HS-27A (cell line): ENCODE results near the gene WASHC2C.
A peak's percentile ranks its signal among the peaks of the same experiment; 100 is the strongest.
"Not testable (repeated sequence)": the region's sequence is repeated elsewhere in the genome, so short reads cannot be mapped to it uniquely, and the experiment has no call there.

Experiments
- DNase-seq: peaks from one replicate; pipeline ENCODE4 v3.0.0-alpha.2; 2012; ENCODE audit warnings: low read depth, missing footprints

The WASHC2C gene, protein sequence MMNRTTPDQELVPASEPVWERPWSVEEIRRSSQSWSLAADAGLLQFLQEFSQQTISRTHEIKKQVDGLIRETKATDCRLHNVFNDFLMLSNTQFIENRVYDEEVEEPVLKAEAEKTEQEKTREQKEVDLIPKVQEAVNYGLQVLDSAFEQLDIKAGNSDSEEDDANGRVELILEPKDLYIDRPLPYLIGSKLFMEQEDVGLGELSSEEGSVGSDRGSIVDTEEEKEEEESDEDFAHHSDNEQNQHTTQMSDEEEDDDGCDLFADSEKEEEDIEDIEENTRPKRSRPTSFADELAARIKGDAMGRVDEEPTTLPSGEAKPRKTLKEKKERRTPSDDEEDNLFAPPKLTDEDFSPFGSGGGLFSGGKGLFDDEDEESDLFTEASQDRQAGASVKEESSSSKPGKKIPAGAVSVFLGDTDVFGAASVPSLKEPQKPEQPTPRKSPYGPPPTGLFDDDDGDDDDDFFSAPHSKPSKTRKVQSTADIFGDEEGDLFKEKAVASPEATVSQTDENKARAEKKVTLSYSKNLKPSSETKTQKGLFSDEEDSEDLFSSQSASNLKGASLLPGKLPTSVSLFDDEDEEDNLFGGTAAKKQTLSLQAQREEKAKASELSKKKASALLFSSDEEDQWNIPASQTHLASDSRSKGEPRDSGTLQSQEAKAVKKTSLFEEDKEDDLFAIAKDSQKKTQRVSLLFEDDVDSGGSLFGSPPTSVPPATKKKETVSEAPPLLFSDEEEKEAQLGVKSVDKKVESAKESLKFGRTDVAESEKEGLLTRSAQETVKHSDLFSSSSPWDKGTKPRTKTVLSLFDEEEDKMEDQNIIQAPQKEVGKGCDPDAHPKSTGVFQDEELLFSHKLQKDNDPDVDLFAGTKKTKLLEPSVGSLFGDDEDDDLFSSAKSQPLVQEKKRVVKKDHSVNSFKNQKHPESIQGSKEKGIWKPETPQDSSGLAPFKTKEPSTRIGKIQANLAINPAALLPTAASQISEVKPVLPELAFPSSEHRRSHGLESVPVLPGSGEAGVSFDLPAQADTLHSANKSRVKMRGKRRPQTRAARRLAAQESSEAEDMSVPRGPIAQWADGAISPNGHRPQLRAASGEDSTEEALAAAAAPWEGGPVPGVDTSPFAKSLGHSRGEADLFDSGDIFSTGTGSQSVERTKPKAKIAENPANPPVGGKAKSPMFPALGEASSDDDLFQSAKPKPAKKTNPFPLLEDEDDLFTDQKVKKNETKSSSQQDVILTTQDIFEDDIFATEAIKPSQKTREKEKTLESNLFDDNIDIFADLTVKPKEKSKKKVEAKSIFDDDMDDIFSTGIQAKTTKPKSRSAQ (N-terminal part only)

DNA sequence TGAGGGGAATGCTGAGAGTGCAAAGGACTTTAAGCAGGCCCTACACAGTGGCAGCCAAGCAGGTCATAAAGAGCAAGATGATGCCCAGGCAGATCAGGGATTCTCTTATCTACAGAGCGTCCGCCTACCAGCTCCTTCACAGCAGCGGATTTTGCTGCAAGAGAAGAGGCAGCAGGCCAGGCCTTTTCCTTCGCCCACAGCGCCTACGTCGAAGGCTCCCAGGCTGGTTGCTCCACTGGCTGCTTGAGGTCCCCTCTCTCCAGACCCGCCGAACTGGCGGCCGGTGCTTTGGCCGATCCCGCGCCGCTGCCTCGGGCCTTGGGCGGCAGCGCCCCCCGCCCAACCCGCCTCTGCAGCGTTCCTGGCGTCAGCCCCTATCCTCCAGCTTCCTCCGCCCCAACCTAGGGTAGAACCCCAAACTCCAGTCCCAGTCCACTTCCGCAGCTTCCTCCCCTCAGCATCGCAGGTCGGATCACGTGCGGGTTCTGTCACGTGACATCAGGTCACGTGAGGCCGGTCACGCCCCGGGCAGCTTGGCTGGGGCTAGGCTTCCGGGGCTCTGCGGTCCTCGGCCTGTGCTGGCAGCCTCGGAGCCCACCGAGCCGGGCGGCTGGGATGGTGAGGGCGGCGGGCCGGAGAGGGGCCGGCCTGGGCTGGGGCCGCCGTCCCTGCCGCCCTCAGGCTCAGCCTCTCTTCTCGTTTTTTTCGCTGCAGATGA lies at the start of gene WASHC2C:
TSS of gene WASHC2C (plus strand) at position 564 of the 718 bp plus-strand sequence. CDS start at position 616, 52 bp downstream.
- DNase-seq: peak; percentile 7

DNA sequence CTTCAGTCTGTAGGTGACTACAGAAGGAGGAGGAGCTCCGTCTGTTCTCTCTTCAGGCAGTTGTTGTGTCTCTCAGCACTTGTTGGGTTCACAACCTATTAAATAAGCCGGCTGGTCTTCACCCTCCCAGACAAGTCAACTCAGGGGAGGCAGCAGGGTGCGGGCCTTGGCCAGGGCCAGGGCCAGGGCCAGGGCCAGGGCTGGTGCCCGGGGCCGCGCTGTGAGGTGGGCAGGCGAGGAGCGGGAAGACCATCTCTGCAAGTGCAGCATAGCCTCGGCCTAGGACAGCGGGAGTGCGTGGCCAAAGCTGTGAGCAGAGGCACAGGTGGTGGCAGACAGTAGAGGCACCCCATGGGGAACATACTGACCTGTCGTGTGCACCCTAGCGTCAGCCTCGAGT lies 48.6 kb upstream of the WASHC2C start:
- not testable (repeated sequence) for DNase-seq

- DNase-seq: not testable (repeated sequence)
Observed at GRCh38 chr10:45710200-45710796, 16.8 kb upstream of the WASHC2C start.

GRCh38 chr10:45711223-45711622 lies 15.8 kb upstream of the WASHC2C start:
- DNase-seq: not testable (repeated sequence)

DNA sequence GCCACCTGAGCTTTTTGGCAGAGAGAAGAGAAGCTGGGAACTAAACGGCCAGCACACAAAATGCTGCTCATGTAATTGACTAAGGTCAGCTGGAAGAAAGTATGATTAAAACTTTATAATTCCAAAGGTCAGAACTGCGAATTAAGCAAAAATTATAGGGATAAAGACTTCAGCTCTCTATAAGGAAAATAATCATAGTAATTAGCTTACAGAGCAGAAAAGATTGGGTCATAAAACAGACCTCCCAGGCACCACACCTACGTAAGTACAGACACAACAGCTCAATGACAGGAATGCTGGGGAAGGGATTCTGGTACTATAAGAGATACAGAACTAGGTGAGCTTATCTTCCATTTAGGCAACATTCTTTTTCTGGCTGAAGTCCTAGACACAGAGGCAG lies 10.0 kb upstream of the WASHC2C start:
- DNase-seq: not testable (repeated sequence)

DNA sequence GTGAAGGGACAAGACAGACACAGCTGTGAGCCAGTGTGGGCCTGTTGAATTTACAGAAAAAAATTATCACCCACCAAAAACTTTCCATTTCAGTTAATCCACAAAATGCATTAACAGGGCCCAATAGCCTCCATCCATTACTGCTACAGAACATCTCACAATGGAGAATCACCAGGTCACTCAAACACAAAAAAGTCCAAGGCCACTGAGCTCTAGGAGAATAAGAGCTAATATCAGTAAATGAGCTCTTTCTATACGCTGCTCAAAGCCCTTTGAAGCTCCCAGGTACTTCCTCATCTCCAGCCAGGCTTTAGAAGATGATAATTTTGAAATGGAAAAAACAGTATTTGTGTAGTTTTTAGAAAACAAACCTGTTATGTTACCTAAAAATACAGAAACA lies 9.4 kb upstream of the WASHC2C start:
- not testable (repeated sequence) for DNase-seq

DNA sequence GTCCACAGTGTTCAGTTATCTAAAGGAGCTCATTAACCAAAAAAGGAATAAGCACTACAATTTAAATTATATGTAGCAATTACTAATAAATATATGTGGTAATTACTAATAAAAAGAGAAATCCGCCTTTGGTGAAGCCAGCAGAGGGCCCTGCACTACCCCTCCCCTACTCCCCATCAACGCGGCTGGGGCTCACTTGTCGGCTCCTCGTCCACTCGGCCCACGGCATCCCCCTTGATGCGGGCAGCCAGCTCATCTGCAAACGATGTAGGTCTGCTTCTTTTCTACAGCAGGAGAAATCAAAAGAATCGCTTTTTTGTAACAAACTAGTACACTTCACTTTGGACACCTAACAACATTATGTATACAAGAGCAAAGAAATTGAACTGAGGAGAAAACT lies 5.6 kb upstream of the WASHC2C start:
- DNase-seq: not testable (repeated sequence)

- DNase-seq: not testable (repeated sequence)
Observed at GRCh38 chr10:45723851-45724250, 3.2 kb upstream of the WASHC2C start.

DNA sequence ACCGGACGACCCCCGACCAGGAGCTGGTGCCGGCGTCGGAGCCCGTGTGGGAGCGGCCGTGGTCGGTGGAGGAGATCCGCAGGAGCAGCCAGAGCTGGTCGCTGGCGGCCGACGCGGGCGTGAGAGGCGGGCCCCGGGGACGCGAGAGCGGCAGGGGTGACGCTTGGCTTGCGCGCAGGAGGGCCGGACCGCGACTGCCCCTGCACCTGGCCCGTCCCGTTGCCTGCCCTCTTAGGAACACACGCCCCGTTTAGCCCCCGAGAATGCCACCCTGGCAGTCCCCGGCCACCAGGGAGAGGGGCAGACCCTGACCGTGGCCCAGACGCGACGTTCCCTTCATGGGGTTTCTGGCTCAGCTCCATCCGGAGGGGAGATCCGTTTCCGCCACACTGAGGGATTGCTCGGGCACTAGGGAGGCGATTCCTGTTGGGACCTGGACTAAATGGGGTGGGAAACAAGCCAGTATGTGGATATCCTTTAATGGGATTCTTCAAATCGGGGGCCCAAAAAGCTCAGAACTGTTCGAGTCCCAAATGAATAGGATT lies 427 bp downstream of the WASHC2C start:
- not testable (repeated sequence) for DNase-seq

DNA sequence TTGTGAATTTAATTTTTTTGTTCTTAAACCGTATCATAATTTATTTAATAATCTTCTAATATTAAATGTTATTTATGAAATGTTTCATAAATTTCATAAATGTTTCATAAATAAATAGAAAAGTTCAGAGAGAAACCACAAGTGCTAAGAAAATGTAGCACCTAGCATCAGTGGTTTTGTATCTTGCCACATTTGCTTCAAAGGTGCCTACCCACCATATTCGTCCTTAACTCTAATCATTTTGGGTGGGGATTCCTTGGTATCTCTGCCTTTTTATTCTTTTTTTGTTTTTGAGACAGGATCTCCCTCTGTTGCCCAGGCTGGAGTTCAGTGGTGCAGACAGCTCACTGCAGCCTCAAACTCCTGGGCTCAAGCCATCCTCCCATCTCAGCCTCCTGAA lies 7.4 kb downstream of the WASHC2C start:
- DNase-seq: not testable (repeated sequence)

GRCh38 chr10:45734867-45735266 lies 7.8 kb downstream of the WASHC2C start:
- DNase-seq: not testable (repeated sequence)

DNA sequence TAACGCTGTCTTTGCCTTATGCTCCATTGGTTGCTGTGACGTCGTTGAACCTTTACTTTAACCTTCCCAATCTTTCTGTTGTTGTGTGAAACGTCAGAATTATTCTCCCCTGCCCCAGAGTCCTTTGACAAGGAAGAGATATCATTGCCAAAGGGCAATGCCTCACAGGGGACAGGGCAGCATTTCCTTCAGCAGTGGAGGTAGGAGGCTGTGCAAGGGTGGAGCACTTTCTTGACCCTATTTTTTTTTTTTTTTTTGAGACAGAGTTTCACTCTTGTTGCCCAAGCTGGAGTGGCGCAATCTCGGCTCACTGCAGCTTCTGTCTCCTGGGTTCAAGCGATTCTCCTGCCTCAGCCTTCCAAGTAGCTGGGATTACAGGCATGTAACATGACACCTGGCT lies 14.5 kb downstream of the WASHC2C start:
- DNase-seq: not testable (repeated sequence)

- not testable (repeated sequence) for DNase-seq
Observed at GRCh38 chr10:45742014-45742413, 14.9 kb downstream of the WASHC2C start.

- DNase-seq: not testable (repeated sequence)
Observed at GRCh38 chr10:45751141-45751540, 24.1 kb downstream of the WASHC2C start.

GRCh38 chr10:45752210-45752609 lies 25.1 kb downstream of the WASHC2C start:
- DNase-seq: not testable (repeated sequence)

DNA sequence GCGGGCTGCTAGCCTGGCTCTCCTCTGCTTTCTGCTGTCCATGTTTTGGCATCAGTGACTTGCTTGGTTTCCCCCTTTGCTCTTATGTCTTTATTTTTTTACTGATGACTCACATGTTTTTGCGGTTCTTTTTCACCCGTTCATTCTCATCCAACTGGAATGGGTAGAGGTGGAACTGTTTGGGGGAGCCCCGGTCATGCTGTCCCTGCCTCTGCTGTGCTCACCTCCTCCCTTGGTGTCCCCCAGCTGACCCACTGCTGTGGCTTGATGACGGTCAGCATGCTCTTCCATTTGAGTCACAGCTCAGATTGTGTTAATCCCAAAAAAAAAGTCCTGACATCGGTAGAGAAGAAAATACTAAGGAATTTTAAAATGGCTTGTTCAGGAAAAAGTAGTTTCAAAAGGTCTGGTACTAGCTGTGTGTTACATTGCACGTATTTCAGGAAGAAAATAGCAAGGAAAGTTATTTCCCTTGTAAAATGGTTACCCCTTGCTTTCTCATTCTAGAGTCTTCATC lies 27.0 kb downstream of the WASHC2C start:
- not testable (repeated sequence) for DNase-seq

DNA sequence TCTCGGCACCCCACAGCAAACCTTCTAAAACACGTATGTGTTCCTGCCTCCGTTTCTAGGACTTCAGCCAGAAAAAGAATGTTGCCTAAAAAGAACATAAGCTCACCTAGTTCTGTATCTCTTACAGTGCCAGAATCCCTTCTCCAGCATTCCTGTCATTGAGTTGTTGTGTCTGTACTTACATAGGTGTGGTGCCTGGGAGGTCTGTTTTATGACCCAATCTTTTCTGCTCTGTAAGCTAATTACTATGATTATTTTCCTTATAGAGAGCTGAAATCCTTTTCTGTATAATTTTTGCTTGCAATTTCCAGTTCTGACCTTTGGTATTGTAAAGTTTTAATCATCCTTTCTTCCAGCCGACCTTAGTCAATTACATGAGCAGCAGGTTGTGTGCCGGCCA lies 28.0 kb downstream of the WASHC2C start:
- DNase-seq: not testable (repeated sequence)

DNA sequence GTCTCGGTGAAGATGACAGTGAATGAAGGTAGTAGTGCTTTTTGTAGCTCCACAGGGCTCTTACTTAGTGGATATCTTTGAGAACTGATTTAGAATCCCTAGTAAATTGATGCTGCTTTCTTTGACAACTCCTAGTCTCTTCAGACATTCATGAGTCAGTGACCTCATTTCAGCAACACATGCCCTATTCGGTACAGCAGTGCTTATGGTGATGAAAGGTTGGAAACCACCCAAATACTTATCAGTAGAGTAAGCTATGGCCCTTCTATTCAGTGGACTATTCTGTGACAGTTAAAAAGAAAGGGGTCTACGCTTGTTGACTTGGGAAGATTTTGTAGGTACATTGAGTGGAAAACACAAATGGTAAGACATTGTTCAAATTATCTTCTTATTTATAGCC lies 29.0 kb downstream of the WASHC2C start:
- DNase-seq: not testable (repeated sequence)

DNA sequence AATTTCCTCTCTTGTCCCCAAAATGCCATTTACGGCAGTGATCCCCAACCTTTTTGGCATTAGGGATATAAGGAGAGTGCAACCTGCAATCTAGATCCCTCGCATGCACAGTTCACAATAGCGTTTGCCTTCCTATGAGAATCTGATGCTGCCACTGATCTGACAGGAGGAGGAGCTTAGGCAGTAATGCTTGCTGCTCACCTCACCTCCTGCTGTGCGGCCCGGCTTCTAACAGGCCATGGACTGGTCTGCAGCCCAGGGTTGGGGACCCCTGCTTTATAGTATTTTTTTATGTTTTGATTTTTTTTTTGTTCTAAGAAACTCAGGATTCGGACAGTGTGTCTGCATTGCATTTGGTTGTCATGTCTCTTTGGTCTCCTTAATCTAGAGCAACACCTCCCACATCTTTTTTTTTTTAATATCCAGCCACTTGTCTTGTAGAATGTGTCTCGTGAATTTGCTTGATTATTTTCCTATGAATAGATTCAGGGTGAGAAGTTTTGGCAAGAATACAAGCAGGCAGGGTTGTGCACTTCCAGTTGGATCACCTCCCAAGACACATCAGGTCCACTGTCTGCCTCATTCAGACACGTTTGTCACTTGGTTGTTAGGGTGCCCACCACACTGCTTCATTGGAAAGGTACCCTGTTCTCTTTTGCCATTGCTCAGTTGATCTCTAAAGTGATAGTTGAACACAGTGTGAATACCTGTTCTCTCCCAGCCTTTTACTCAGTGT lies 30.8 kb downstream of the WASHC2C start:
- not testable (repeated sequence) for DNase-seq
